GM21367 (cell line): Measurements from ENCODE around the gene ZNF804A.

Experiments used
- ATAC-seq: cut with Tn5 transposase; IDR thresholded peaks from one replicate; pipeline ENCODE4 v1.9.1; 2021; ENCODE audit not compliant: unreplicated experiment

ZNF804A gene

DNA sequence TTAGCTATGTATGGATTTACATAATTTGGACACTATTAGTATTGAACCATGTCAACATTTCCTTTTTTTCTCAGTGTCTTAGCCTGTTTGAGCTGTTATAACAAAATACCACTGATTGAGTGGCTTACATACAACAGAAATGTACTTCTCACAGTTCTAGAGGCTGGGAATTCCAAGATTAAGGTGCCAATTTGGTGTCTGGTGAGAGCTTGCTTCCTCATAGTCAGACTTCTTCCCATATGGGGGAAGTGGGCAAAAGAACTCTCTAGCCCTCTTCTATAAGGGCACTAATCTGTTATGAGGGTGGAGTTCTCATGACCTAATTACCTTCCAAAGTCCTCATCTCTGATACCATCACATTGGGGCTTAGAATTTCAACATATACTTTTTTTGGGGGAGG is 12.6 kb downstream of the ZNF804A start:
- ATAC-seq: no peak

DNA sequence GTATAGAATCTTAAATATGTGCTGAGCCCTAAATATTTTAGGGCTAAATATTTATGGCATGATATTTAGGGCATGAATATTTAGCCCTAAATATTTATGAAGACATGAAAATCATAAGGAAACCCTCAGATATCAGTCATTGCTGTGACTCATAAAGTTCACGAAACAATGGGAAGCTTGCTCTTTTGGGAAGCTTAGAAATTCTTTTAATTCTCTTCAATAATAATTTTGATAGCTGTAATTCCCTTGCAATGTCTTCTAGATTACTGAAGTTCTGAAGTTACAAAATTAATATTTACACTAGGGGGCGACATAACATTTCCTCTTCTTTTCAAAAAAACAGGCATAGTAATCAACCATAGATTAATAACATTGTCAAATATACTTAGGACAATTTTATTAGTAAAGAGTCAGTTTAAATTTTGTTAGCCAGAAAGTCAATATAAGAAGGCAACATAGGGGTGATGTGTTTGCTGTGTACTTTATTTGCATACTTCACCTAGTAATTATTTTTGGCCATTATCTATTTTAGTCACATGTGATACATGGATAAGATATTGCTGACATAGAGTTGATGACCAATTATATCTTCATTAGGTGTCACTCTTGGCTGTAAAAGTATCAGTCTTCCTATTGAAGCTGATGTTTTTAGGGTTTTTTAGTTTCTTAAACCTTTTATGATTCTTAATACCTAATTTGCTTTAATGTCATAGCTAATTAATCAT is 13.2 kb downstream of the ZNF804A start:
- no peak for ATAC-seq

DNA sequence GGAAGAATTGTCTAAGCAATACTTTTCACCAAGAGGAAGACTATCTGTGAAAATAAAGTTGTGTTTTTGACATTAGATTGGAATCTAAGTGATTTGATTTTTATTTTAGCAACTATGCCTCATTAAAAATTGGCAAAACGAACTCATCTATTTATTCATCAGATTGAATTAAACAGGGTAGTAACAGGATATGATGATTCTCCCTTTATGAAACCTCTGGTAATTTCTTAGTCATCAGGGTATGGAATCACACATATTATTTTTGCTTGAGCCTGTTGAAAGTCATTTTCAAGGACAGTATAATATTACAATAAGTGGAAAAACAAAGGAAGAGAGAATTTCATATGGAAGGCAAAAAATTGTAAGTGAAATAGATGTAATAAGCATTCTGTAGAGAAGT is 22.0 kb downstream of the ZNF804A start:
- ATAC-seq: no peak

DNA sequence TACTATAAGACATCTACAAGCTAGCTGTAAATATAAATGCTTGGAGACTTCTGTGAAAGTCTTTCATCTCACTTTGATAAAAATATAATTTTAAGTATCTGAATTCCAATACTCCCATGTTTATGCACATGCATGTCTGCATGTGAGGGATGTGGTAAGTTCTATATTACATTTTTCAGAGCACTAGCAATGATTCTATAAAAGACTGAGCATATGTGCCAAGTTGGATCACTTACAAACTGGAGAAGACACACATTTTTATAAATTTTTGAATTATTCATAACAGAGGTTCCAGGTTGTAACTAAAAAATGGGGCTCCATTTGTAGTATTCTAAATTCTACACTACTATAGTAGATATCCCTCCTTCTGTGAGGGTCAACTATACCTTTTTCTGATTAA is 26.0 kb downstream of the ZNF804A start:
- ATAC-seq: no peak

DNA sequence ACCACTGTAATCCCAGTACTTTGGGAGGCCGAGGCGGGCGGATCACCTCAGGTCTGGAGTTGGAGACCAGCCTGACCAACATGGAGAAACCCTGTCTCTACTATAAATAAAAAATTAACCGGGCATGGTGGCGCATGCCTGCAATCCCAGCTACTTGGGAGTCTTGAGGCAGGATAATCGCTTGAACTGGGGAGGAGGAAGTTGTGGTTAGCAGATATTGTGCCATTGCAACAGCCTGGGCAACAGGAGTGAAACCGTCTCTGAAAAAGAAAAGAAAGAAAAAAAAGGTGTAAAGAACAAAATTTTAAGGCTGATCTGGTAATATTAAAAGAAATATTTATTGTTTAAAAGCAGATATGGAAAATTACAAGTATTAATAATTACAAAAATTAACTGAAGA is 29.7 kb downstream of the ZNF804A start:
- no peak for ATAC-seq

DNA sequence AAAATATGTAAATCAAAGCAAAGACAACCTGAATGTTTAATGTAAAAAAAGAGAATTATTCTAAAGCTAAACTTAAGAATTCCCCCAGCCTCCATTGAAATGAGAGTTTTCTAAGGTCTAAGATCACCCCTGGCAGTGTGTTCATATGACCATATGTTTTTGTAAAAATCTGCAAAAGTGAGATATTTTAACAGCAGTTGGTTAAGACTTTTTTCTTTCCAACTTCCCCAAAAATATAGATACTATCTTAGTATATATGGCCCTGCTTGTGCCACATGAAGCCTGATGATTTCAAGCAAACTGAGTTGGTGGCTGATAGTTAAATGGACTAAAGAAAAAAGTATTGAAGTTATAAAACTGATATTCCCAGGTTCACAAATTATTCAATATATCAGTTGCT is 35.4 kb downstream of the ZNF804A start:
- ATAC-seq: no peak

DNA sequence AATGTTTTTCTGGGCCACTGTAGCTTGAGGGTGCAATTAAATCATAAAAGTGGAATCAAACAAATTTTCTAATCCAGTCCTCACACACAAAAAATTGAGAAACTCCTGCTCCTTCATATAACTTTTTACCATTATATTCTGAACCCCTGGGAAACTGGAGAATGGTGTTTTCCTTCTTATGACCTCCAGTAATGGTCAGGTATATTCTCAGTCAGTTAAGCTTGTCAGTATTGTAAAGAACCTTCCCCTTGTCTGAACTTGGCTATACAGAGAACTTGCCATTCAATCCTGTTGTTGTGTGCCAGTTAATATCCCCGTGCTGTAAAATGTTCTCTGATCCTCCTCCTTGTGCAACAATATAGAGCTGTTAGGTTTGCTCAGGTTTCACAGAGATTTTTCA is 39.5 kb downstream of the ZNF804A start:
- ATAC-seq: no peak

DNA sequence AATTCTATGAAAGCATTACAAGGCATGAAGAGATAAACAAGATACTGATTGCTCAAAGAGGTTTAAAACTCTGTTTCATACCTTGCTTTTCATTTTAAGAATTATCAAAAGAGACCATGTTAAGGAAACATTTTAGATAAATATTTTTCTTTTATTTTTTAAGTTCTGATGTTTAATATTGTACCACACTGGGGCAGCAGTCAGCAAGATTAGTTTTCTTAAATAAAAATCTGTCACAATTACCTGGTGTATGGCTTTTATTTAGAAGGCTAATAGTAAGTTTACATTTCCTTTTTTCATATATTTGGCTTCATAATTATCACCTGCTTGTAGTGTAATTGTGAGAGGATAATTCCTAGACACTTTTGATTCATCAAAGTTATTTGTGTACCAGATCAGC is 46.4 kb downstream of the ZNF804A start:
- ATAC-seq: no peak

DNA sequence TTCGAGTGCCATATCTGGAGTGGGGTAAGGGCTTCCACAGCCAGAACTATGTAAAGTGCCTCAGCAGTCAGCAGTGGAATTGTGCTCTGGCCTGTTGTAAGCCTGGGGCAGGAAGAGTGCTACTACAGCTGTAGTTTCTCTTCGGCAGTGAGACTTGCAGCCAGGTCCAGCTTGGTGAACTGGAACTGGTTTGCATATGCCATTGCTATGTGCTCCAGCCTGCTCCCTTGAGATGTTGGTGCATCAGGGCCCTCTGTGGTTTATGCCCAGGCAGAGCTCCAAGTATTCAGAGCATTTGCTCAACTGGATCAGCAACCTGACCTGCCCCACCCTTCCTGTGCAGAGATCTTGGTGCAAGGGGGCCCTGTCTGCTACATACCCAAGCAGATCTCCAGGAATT is 47.8 kb downstream of the ZNF804A start:
- peak; percentile 95 for ATAC-seq

DNA sequence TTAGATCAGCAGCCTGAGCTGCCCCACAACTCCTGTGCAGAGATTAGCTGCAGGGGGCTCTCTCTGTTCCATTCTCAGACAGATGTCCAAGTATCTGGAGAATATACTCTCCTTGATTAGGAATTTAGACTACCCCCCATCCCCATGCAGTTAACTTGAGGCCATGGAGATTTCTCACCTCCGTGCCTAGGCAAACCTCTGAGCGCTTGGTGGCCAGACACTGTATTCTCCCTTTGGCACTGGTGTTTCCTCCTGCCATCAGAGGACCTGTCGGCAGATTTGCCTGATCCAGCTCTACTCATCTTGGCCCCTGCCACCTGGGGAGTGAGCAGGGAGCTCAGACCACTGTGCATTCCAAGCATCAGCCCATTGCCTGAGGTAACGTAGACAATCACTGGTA is 48.3 kb downstream of the ZNF804A start:
- ATAC-seq: no peak

DNA sequence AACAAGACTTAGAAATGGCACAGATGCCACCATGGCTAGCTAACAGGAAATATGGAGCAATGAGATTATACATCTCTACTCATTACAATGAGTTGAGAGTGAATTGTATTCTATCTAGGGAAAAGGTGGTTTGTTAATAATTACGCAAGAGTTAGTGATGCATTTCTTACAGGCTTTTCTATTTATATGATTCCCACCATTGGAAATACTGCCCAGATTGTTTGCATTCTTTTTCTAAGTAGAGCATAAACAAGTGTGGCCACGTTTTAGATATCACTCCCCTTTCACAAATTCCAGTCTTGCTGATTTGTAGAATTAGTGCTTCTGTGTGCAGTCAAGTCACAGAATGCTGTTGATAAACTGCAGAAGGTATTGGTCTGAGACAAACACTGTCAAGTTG is 56.6 kb downstream of the ZNF804A start:
- ATAC-seq: no peak

DNA sequence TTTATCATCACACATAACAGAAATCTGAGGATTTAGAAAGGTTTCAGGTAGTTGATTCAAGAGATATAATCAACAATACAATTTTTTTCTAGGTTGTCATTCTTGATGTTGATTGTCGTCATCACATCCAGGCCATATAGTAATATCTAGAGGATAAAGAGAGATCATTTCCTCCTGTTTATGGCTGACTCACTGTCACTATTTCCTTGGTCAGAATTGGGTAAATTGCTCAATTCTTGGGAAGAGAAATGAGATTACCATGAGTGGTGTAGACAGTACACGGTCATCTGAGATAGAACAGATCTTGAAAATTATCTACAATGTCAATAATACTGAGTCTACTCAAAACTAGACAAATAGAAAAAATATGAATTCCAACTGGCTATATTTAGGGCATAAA is 78.8 kb downstream of the ZNF804A start:
- no peak for ATAC-seq

DNA sequence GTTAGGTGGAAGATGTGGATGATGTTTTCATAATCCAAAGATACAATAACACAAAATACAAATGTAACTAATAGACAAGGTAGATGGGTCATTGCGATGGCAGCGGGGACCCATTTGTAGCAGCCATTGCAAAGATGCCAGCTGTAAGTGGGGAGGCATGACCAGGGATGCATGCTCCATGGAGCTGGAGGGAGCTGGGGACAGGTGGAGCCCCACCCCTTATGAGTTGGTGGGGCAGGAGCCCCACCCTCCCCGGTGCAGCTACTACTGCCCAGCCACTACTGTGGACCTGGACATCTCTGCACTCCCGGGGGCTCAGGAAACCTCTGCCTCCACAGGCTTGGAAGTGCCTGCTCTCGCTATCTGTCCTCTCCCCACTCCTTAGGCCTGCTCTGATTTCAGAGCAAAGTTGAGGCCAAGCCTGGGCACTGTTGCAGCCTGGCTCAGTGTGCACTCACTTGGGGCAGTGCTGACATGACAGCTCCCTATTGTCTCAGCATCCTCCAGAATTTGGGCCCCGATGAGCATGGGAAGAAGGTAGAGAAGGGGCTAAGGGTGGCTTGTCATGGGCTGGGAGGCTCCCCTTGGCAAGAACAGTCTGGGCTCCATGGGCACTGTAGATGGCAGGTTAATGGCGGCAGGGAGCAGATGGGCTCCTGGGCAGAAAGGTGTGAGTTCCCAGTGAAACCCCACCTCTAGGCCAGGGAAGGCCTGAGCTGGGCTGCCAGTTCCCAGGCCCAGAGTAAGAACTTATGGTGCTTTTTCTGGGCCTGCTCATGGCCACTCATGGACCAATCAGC is 81.1 kb downstream of the ZNF804A start:
- ATAC-seq: no peak

DNA sequence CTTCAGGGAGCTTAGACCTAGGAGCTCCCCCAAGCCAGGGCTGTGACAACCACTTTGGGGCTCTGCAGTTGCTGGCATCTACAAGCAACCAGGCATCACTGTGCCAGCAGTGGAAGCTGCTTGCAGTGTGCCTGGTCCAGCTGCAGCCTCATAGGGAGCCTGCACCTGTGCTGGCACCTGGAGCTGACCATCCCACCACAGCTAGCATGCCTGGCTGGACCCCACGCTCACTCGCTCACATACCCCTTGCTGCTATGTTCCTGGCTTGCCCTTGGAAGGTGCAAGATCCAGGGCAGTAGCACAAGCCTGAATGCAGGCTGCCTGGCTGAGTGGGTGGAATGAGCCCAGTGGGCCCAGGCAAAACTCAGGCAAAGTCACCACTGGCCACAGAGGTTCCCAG is 82.5 kb downstream of the ZNF804A start:
- no peak for ATAC-seq

DNA sequence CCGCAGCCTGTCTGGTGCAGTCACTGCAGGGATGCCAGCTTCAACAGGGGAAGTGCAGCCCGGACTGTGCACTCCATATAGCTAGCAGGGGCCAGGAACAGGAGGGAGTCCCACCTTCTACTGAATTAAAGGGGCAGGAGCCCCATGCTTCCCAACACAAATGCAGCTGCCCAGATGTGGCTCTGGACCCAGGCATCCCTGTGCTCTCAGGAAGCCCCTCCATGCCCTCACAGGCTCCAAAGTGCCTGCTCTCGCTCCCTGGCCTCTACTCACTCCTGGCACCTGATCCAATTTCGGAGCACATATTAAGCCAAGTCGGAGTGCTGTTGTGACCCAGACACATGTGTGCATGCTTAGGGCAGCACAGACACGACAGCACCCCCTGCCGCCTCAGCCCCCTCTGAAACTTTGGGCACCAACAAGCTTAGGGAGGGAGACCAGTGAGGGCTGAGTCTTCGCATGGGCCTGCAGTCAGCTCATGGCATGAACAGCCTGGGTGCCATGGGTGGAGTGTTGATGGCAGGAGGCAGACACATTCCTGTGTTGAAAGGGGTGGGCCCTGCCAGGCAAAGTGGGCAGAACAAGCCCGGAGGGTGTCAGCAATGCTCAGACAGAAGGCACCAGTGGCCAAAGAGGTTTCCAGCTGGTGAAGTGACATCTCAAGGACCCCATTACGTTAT is 83.5 kb downstream of the ZNF804A start:
- no peak for ATAC-seq

DNA sequence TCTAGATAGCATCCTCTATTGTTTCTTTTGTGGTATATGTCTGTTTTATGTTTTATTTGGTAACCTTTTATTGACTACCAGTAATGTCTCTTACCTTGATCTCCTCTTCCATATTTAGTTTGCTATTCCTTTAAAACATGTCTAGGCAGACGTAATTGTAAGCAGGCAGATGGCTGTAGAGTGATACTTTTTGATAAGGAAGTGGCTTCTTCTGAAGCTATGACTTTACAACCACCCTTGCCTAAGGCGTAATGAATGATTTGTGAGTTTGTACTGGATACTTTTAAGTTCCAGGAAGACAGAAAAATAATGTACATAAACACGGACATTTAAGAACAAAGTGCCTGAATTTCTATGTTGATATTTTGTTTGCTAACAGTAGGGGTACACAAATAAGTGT is 85.6 kb downstream of the ZNF804A start:
- no peak for ATAC-seq

DNA sequence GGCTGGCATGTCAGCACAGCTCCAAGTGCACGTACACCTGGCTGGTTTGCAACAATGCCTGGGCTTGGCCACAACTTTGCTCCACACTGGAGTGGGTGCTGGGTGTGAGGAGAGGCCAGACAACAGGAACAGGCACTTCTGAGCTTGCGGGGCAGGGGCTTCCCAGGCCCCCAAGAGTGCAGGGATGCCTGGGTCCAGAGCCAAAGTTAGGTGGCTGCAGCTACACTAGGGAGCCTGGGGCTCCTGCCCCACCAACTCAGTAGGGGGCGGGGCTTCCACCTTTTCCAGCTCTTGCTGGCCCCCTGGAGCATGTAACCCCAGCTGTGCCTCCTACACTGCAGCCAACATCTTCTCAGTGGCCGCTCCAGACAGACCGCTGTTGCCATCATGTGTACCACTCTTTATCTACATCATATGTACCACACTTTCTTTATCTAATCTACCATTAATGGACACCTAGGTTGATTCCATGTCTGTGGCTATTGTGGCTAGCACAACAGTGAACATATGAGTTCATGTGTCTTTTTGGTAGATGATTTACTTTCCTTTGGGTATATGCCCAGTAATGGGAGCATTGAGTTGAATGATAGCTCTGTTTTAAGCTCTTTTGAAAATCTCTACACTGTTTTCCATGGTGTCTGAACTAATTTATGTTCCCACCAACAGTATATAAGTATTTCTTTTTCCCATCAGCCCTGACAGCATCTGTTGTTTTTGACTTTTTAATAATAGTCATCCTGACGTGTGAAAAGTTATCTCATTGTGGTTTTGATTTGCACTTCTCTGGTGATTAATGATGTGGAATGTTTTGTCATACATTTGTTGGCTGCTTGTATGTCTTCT is 87.9 kb downstream of the ZNF804A start:
- ATAC-seq: no peak

DNA sequence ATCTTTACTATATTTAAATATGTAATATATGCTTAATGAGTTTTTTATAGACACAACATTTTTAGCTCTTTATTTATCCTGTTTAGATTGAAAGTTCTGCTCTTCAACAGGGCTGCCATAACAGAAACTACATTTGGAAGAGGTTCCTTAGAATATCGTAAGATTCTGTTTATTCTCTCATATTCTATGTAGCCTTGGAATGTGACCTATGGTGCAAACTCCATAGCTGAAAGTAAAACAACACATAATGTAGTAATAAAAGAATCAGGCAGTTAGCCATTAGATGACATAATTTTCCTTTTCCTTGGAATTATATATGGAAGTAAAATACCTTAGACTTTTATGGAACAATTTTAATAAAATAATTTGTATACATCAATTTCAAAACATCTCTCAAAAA is 91.3 kb downstream of the ZNF804A start:
- ATAC-seq: no peak

DNA sequence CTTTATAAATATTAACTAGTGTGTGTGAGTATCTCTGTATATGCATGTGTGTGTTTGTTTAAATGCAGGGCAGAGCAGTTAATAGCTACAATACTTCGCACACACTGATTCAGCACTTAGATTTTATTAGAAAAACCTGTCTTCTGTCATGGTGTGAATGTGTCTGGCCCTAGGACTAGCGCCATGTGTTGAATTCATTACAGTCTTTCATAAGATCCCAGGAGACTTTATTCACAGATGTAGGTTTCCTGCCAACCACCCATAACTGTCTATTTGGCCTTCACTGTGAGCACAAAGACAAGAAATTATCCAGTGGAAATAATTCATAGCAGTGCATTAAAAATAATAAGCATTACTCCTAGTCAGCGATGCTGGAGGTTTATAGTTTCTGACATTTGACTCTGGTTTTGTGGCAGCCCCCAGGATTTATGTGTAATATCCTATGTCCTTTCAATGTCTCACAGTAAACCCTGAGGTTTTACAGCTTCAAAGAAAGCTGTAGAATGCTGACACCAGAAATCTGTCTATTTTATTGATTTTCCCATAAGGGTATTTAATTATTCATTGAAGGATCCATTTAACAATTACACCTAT is 93.9 kb downstream of the ZNF804A start:
- no peak for ATAC-seq

DNA sequence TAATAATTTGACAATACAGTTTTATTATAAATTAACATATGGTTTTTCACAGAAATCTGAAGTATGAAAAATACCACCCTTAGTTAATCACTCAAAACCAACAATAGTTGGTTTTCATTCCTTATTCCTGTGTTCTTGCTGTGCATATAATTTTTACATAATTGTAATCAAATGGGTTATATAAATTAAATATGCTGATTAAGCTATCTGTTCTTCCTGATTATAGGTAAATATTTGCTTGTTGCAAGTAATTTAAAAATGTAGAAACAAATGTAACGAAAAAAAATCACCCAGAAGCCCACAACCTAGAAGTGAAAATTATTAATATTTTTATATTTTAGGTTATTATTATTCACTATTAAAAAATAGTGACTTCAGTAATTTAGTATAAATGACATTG is 98.3 kb downstream of the ZNF804A start:
- no peak for ATAC-seq

DNA sequence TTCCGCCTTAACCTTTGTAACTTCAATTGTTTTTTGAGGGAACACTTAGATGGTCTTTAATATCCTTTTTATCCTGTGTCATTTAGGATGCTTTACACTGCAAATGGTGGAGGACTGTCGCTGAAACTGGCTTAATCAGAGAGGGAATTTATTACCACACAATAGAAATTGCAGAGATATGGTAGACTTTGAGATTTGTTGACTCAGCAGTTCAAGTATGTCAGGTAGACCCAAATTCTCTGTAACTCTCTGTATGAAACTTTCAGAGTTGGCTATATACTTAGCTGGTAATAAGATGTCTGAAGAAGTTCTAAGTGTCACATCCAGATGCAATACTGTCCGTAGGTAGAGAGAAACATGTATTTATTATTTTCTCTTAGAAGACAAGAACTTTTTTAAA is 100.1 kb downstream of the ZNF804A start:
- no peak for ATAC-seq
